ENCODE measurements around the gene TUFT1.

The TUFT1 gene

DNA sequence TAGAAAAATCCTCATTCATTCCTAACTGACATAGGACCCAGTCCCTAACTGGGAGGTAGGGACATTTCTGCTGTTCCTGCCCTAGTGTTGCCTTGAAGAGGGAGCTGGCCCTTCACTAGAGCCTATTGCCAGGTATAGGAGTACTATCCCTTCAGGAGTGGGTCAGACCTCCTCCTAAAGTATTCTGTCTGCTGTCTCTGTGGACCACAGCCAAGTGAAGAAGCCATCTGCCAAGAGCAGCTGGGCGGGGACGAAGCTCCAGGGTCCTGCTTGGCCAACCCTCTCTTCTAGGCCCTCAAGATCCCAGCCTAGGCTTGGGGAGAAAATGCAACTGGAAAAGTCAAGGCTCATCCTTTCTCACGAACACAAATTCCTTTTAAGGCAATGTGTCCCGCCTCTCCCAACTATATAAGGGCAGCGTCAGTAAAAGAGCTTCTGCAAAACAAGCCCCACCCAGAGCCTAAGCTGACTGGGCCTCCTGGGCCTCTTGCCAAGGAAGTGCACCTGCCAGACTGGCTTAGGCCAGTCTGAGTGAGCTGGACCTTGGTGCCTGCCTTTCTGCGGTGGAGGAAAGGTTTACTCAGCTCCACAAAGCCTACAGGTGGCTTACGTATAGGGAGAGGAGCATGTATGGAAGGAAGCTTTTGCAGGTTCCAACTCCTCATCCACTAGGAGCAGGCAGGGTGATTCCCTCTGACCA, 638 bp upstream of the TUFT1 start:
- peak; percentile 65 for DNase-seq

DNA sequence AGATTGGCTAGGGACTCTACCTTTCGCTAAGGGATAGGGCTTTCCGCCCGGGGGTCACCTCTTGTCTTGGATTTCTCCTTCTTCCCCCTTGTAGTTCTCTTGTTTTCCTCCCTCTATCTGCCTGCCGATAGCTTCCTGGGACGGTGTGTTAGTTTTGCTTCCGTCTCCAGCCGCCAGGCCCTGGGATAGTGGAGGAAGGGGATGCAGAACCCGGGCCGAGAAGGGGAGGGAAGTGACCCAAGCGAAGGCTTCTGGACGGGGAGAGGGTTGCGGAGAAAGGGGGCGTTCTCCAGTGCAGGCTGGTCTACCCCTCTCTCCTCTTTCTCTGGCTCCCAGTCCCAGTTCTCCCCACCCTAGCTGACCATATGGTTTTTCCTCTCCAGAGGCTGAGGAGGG, 871 bp downstream of the TUFT1 start:
- DNase-seq = no peak

DNA sequence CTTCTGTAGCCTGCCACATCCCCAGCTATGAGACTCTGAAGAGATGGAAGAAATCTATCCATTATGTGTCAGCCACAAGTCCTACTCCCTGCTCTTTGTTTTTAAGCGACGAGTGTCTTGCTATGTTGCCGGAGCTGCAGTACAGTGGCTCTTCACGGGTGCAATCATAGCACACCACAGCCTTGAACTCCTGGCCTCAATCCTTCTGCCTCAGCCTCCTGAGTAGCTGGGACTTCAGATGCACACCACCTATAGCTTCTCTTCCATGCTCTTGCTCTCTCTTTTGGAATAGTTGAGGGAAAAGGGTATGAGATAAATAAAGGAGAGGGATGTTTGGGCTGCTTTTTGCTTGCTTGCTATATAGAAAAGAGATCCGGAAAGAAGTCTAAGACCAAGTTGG, 1.6 kb downstream of the TUFT1 start:
- no peak for DNase-seq

DNA sequence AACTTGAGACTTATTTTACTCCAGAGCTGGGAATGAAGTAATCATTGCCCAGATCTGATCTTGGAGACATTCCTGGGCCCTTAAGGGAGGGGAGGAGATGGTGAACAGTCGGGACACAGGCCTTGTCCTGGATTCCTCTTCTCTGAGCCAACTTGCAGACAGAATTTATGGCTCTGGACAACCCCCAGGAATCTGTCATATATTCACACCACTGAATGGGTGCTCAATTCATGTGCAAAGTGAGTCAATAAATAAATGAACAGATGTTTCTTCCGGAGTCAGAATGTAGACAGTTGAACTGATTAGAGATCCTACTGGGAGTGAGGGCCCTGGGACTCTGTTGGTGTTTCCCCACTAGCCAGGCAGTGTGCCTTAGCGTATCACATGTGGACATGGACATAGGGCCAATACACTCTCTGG, 2.6 kb downstream of the TUFT1 start:
- no peak for DNase-seq

GRCh38 chr1:151545542-151545941, 5.4 kb downstream of the TUFT1 start:
- no peak for DNase-seq

GRCh38 chr1:151546011-151546925, 6.2 kb downstream of the TUFT1 start:
- no peak for DNase-seq

DNA sequence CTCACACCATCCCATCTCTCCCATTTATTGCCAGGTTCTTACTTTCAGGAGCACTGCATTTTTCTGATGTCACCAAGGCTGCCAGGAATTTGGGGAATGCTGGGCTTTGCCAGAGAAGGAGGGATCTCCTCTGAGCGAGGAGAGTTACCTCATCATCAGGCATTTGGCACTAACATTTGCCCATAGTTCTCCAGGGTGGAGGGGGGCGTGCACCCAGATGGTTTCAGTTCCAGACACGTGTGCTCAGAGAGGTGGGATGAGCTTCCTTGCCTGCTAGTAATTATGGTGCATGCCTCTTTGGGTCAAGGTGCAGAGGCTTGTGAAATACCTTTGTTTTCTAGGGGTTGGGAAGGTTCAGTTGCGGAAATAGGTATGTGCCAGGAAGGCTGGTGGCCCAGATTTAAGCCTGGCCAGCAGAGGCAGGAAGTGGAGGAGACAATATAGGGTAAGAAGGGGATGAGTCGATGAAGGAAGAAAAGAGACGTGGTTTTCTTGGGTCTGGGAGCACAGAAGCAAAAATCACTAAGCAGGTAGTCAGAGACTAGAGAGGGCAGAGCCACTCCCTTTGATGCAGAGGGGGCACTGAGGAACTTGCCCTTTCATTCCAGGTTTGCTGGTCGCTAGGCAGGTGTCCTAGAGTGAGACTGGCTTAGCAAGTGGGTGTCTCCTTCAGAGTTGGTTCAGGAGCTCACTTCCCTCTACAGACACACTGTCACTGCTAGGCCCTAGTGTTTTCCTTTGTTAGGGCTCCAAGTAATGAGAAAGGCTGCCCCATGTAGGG, 7.2 kb downstream of the TUFT1 start:
- peak; percentile 7 for DNase-seq

DNA sequence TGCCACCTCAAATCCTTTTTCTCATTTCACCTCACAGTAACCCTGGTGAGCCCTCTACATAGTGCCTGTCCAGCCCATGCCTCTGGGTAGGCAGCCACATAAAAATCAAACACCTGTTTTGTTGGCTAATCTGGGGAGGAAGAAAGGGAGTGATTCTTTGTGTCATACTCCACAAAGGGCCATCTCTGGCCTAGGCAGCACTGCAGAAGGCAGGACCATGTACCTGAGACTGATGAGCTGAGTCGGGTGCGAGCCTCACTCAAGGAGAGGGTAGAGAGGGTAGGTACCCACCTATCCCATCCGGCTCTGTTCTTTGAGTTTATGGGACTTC, 7.8 kb downstream of the TUFT1 start:
- DNase-seq = no peak

DNA sequence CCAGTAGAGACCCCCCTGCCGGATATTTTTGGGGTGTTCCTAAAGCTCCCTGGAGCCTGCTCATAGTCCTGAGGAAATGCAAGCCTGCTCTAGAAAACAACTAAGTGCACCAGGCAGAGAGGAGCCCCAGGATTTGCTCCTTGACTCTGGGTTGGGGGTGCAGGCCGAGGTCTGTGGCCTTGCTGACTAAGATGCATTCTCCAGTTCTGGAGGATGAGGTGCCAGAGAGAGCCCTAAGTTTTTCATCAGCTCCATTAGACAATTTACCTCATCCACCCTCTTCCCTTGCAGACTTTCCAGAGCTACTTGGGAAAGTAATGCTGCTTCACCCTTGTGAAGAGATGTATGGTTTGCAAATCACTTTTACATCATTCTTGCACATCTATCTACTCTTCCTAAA, 9.1 kb downstream of the TUFT1 start:
- no peak for DNase-seq

GRCh38 chr1:151553659-151554058, 13.6 kb downstream of the TUFT1 start:
- DNase-seq = no peak

DNA sequence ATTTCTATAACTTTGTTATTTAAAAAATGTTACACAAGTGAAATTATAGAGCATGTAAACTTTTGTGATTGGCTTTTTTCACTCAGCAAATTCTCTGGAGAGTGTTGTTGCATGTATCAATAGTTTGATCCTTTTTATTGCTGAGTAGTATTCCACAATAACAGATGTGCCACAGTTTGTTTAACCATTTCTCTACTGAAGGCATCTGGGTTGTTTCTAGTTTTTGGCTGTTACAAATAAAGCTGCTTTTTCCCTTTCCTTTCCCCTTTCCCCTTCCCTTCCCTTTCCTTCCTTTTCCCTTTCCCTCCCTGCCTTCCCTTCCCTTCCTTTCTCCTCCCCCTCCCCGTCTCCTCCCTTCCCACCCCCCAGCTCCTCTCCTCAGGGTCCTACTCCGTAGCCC, 15.9 kb downstream of the TUFT1 start:
- no peak for DNase-seq

DNA sequence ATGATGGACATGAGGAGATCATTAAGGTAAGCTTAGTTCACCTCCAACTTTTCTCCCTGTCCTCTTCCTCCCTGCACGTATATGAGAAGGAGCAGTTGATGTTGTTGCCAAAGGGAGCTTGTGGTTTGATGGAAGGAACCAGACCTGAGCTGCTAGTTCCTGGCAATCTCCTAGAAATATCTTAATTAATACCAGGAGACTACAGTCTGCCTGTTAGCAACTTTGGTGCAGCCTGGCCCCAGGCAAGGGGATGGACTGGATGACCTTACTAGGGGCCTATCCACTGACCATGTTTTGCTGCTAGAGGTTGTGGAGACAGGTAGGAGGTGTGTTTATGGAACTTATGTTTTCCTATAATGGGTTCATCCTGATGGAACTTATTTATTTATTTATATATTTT, 22.6 kb downstream of the TUFT1 start:
- DNase-seq = no peak

GRCh38 chr1:151563376-151563775, 23.3 kb downstream of the TUFT1 start:
- DNase-seq = no peak

DNA sequence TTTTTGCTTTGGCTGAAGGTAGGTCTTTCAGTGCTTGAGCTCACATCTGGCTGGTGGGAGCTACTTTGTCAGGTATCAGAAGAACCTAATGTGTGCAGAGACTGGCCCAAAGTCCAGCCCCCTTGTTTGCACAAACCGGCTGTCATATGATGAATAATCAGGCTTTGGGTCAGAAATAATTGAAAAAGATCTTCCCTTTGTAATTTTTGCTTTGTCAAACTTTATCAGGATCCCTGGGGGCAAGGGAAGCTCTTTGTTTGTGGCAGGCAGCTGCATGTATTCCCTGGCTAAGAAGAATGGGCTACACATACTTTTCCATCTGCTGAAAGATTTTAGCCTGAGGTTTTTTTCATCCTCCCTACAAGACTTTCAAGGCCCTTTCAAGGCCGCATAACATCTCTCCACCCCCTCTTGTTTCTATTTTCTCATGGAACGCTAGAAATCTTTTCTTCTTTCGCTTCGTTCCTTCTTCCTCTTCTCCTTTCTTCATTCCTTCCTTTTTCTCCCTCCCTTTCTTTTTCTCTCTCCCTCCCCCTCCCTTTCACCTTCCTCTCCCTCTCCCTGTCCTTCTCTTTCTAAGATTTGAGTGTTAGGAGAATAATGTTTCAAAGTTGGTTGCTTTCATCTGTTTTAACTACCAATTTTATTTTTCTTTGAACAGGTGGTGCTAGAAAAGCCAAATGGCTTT, 25.5 kb downstream of the TUFT1 start:
- DNase-seq = no peak

DNA sequence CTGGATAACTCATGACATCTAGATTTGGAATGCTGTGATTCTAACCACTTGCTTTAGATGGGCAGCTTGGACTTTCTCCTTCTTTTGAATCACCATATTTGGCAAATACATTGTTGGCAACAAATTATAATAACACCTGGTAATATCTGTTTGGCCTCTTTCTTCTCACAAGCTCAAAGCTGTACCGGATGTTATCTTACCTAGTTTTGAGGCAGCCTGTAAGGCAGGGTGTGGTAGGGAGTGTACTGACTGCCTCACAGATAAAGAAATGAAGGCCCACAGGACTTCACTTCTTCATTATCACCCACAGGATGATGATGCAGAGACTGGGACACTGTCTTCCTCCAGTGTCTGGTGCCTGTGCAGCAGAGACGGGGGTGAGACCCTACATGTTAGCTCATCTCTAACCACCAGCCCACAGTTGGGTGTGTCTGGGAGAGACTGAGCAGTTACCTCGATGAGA, 28.5 kb downstream of the TUFT1 start:
- peak; percentile 34 for DNase-seq

- DNase-seq = no peak
Measured at GRCh38 chr1:151570819-151571218, 30.7 kb downstream of the TUFT1 start.

- DNase-seq = no peak
Measured at GRCh38 chr1:151574575-151575529, 34.7 kb downstream of the TUFT1 start.

DNA sequence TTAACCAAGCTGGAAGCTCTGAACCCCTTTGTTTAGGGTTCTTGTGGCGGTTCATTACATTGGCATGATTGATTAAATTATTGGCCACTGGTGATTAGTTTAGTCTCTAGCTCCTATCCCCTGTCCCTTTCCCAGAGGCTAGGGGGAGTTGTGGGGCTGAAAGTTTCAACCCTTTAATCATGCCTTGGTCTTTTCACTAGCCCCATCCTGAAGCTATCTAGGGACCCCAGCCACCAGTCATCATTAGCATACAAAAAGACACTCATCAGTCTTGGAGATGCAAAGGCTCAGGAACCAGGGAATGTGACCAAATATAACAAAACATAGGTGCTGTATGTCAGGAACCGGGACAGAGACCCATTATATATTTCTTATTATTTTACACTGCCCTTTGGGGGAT, 37.1 kb downstream of the TUFT1 start:
- DNase-seq = no peak

DNA sequence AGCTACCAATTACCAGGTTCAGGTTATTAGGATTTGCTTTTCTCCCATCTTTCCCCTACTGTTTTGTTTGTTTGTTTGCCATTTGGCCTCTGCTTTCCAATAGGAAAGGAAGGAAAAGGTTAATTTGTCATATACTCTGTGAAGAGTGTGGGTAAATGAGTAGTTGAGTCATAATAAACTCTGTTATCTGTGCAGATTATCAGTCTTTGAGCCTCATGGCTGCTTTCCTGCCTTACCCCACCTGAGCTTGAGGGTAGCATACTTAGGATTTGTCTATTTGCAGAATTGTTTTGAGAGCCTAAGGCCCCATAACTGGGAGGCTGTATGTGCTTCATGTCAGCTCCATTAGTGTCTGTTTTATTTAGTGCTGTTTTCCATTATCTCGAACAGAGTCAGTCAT, 38.8 kb downstream of the TUFT1 start:
- DNase-seq = no peak

DNA sequence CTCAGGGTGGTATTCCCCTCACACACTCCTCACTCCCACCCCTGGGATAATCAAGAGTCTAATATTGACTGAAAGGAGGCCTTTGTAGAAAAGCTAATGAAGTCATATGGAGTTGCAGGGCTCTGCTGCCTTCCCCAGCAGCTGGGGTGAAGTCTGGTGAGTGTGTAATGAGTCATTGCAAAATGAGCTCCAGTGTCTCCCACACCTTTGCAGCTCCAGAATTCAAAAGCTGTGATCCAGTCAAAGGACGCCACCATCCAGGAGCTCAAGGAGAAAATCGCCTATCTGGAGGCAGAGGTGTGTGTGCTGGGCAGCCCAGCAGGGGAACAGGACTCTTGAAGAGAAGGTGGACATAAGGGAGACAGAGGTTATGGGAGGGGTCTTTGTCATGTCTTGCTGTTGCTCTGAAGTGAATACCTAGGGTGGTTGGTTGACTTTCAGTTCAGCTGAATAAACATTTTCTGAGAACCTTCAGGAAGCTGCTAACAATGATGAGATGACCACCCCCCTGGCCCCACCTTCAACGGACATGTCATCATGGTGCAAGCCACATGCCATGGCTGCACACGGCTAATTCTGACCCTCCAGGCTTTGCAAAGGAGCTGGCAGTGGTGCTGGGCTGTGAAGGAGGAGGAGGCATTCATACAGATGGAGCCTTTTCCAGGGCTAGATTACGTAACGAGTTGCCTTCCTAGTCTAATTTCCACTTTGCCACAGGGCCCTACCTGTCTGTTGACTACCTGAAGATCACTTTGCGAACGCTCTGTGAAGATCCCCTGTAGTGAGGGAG, 39.5 kb downstream of the TUFT1 start:
- no peak for DNase-seq

GRCh38 chr1:151581451-151581850, 41.3 kb downstream of the TUFT1 start:
- no peak for DNase-seq
